K562 (cell line): ENCODE results near the gene ZNF77. TPM values are rescaled to one million over a fixed set of nuclear protein-coding genes. Genes with fewer than 3 reads are reported as not detected.

ENCODE experiments used
- ESRRA ChIP-seq: fragments of 450-650 bp; IDR thresholded peaks from 2 replicates; pipeline ENCODE4 v1.6.1; 2014; ENCODE audit warnings: low read depth, mild to moderate bottlenecking, moderate library complexity, borderline replicate concordance
- FOXK1 ChIP-seq: sonication (generic); formaldehyde crosslinking; IDR thresholded peaks from 2 replicates; pipeline ENCODE4 v1.8.0; 2022; ENCODE audit warnings: missing genetic modification reagents, mild to moderate bottlenecking, borderline replicate concordance
- HCFC1 ChIP-seq: IDR thresholded peaks from 2 replicates; pipeline ENCODE4 v1.6.1; 2012; ENCODE audit warnings: low read depth, low read length, improper control_type of control experiment
- HMGN3 ChIP-seq: IDR thresholded peaks from 2 replicates; pipeline ENCODE4 v1.6.1; 2011; ENCODE audit warnings: borderline replicate concordance, low read depth, mild to moderate bottlenecking, mixed read lengths, low read length; ENCODE audit not compliant: insufficient read length; ENCODE audit errors: extremely low read depth
- HMGXB4 ChIP-seq: sonication (generic); formaldehyde crosslinking; IDR thresholded peaks from 2 replicates; pipeline ENCODE4 v1.8.1; 2023; ENCODE audit warnings: mild to moderate bottlenecking, missing genetic modification reagents
- ILK ChIP-seq: fragments of 450-650 bp; IDR thresholded peaks from 2 replicates; pipeline ENCODE4 v1.6.1; 2016; ENCODE audit warnings: missing genetic modification characterization, low read depth, mild to moderate bottlenecking, missing compliant biosample characterization, moderate library complexity, borderline replicate concordance
- KLF16 ChIP-seq: IDR thresholded peaks from 2 replicates; pipeline ENCODE4 v1.6.1; 2016; ENCODE audit warnings: antibody characterized with exemption
- NCOA6 ChIP-seq: fragments of 450-650 bp; IDR thresholded peaks from 2 replicates; pipeline ENCODE4 v1.6.1; 2017; ENCODE audit warnings: mild to moderate bottlenecking
- PCBP1 ChIP-seq: fragments of 200-400 bp; formaldehyde crosslinking; IDR thresholded peaks from 2 replicates; pipeline ENCODE4 v1.6.1; 2018; ENCODE audit warnings: mild to moderate bottlenecking, low read depth, low read length; ENCODE audit not compliant: poor library complexity, severe bottlenecking
- POLR2B ChIP-seq: fragments of 450-650 bp; IDR thresholded peaks from 2 replicates; pipeline ENCODE4 v1.6.1; 2018; ENCODE audit warnings: low read depth; ENCODE audit not compliant: partially characterized antibody
- RBBP5 ChIP-seq: fragments of 200-600 bp; sonication (generic); IDR thresholded peaks from 2 replicates; pipeline ENCODE4 v1.6.1; 2012; ENCODE audit warnings: borderline replicate concordance, mild to moderate bottlenecking, low read length, control low read depth, inconsistent platforms; ENCODE audit not compliant: insufficient read depth, poor library complexity, severe bottlenecking
- SMARCC2 ChIP-seq: fragments of 450-650 bp; IDR thresholded peaks from 2 replicates; pipeline ENCODE4 v1.6.1; 2017; ENCODE audit warnings: antibody characterized with exemption, moderate library complexity, mild to moderate bottlenecking, low read depth
- USF2 ChIP-seq: sonication (generic); formaldehyde crosslinking; IDR thresholded peaks from 2 replicates; pipeline ENCODE4 v1.5.0; 2020; ENCODE audit warnings: missing genetic modification reagents
- ZNF197 ChIP-seq: fragments of 200-800 bp; sonication (Bioruptor generic); IDR thresholded peaks from 2 replicates; pipeline ENCODE4 v1.6.1; 2016; ENCODE audit warnings: low read depth, missing genetic modification characterization, missing compliant biosample characterization
- ZNF644 ChIP-seq: fragments of 200-800 bp; sonication (Bioruptor generic); IDR thresholded peaks from 2 replicates; pipeline ENCODE4 v1.6.1; 2016; ENCODE audit warnings: low read depth, missing genetic modification characterization, missing compliant biosample characterization
- ZNF707 ChIP-seq: fragments of 250-450 bp; sonication (Bioruptor Pico); conservative IDR thresholded peaks from 2 replicates; pipeline ENCODE4 v1.8.0; 2022; ENCODE audit warnings: inconsistent platforms, mild to moderate bottlenecking, moderate library complexity
- polyA plus RNA-seq, 8 experiments: library from polyadenylated mRNA; depleted of rRNA in 4 of 8; stranded (reverse) in 5 of 8; unstranded in 3 of 8; fragments of >200 nt; fragmentation: Nextera tagmentation in 2 of 8; fragmentation: Illumina TruSeq in 1 of 8; extraction: Ambion mirVana in 2 of 8; extraction: Trizol in 1 of 8; gene quantifications; 2 replicates each; pipeline versions ENCODE4 v1.2.1 to v1.2.3, GENCODE V29; 2011 to 2014; ENCODE audit warnings: inconsistent platforms in 1 of 8, missing spikeins in 1 of 8
- total RNA-seq, 7 experiments: library from RNA; depleted of rRNA in 6 of 7; stranded (reverse); fragments of >200 nt in 6 of 7; fragmentation: Illumina TruSeq in 2 of 7; extraction: Trizol in 2 of 7; gene quantifications; 2 replicates each; pipeline versions ENCODE4 v1.2.1 to v1.2.3, GENCODE V29; 2011 to 2021; ENCODE audit warnings: low replicate concordance in 1 of 7
- TF ChIP-seq, protein P1 (sequence below): conservative IDR thresholded peaks from 2 replicates; pipeline ENCODE4 v1.6.1; 2011; ENCODE audit warnings: low read depth, mild to moderate bottlenecking, low read length; ENCODE audit not compliant: control insufficient read depth
- TF ChIP-seq, protein P2 (sequence below): fragments of 250-450 bp; sonication (Bioruptor Pico); IDR thresholded peaks from 2 replicates; pipeline ENCODE4 v1.4.0; 2020
- TF ChIP-seq, protein P3 (sequence below): fragments of 250-450 bp; sonication (Bioruptor Pico); IDR thresholded peaks from 2 replicates; pipeline ENCODE4 v1.9.0; 2021; ENCODE audit warnings: mild to moderate bottlenecking, inconsistent platforms

Gene ZNF77
- total and polyA plus RNA-seq, 9 of the 15 experiments (the other 6 are each of a cell fraction or from before 2014, with no cell fraction given): 4.3 to 14.5 (median 7.7) TPM

- TF ChIP-seq ILK (tag) (no peak), POLR2B (peak; percentile 65), NCOA6 (no peak), ZNF644 (tag) (peak; percentile 52; the same call in 1 of the 2 replicates), KLF16 (no peak), PCBP1 (no peak), USF2 (CRISPR knock-in tag) (no peak), HCFC1 (no peak), ZNF197 (CRISPR knock-in tag) (no peak), RBBP5 (peak; percentile 77), FOXK1 (CRISPR knock-in tag) (no peak; the same call in 1 of the 2 replicates), HMGN3 (peak; percentile 43), SMARCC2 (peak; percentile 22; the same call in 1 of the 2 replicates), HMGXB4 (CRISPR knock-in tag) (0 out of 2 replicates have a peak, but pooled peaks have one; percentile 36), ZNF707 (CRISPR knock-in tag) (no peak), ESRRA (0 out of 2 replicates have a peak, but pooled peaks have one; percentile 18)
- TF ChIP-seq, protein P1, sequence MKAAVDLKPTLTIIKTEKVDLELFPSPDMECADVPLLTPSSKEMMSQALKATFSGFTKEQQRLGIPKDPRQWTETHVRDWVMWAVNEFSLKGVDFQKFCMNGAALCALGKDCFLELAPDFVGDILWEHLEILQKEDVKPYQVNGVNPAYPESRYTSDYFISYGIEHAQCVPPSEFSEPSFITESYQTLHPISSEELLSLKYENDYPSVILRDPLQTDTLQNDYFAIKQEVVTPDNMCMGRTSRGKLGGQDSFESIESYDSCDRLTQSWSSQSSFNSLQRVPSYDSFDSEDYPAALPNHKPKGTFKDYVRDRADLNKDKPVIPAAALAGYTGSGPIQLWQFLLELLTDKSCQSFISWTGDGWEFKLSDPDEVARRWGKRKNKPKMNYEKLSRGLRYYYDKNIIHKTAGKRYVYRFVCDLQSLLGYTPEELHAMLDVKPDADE: 0 out of 2 replicates have a peak, but pooled peaks have one; percentile 18
- TF ChIP-seq, protein P2, sequence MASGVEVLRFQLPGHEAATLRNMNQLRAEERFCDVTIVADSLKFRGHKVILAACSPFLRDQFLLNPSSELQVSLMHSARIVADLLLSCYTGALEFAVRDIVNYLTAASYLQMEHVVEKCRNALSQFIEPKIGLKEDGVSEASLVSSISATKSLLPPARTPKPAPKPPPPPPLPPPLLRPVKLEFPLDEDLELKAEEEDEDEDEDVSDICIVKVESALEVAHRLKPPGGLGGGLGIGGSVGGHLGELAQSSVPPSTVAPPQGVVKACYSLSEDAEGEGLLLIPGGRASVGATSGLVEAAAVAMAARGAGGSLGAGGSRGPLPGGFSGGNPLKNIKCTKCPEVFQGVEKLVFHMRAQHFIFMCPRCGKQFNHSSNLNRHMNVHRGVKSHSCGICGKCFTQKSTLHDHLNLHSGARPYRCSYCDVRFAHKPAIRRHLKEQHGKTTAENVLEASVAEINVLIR (CRISPR knock-in tag): peak; percentile 90
- TF ChIP-seq, protein P3, sequence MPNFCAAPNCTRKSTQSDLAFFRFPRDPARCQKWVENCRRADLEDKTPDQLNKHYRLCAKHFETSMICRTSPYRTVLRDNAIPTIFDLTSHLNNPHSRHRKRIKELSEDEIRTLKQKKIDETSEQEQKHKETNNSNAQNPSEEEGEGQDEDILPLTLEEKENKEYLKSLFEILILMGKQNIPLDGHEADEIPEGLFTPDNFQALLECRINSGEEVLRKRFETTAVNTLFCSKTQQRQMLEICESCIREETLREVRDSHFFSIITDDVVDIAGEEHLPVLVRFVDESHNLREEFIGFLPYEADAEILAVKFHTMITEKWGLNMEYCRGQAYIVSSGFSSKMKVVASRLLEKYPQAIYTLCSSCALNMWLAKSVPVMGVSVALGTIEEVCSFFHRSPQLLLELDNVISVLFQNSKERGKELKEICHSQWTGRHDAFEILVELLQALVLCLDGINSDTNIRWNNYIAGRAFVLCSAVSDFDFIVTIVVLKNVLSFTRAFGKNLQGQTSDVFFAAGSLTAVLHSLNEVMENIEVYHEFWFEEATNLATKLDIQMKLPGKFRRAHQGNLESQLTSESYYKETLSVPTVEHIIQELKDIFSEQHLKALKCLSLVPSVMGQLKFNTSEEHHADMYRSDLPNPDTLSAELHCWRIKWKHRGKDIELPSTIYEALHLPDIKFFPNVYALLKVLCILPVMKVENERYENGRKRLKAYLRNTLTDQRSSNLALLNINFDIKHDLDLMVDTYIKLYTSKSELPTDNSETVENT: peak; percentile 49; the same call in 1 of the 2 replicates
Observed at GRCh38 chr19:2944775-2945574, at the start of gene ZNF77 (continued).
